SJCRH30 (cell line): ENCODE data around the gene LGALS9C. TPM values are rescaled to one million over a fixed set of nuclear protein-coding genes. Genes with fewer than 3 reads are reported as not detected.
"Not testable (repeated sequence)": the region's sequence is repeated elsewhere in the genome, so short reads cannot be mapped to it uniquely, and the experiment has no call there.

ENCODE experiments used
- DNase-seq, 2 experiments: peaks; one replicate each; pipeline ENCODE4 v3.0.0-alpha.2; 2015 to 2020
- H3K27ac ChIP-seq: fragments of 250-450 bp; sonication (Bioruptor Pico); 2 replicates; pipeline ENCODE4 v1.5.1; 2020; ENCODE audit warnings: mild to moderate bottlenecking, moderate library complexity
- H3K27me3 ChIP-seq: fragments of 250-450 bp; sonication (Bioruptor Pico); 2 replicates; pipeline ENCODE4 v1.5.1; 2020; ENCODE audit warnings: mild to moderate bottlenecking, moderate library complexity
- H3K36me3 ChIP-seq: fragments of 250-450 bp; sonication (Bioruptor Pico); 2 replicates; pipeline ENCODE4 v1.5.1; 2020; ENCODE audit warnings: mild to moderate bottlenecking, moderate library complexity
- H3K4me1 ChIP-seq: fragments of 250-450 bp; sonication (Bioruptor Pico); 2 replicates; pipeline ENCODE4 v1.5.1; 2020; ENCODE audit warnings: mild to moderate bottlenecking, moderate library complexity
- H3K4me3 ChIP-seq: fragments of 250-450 bp; sonication (Bioruptor Pico); 2 replicates; pipeline ENCODE4 v1.5.1; 2020; ENCODE audit warnings: mild to moderate bottlenecking, moderate library complexity
- H3K9me3 ChIP-seq: fragments of 250-450 bp; sonication (Bioruptor Pico); replicated peaks from 2 replicates; pipeline ENCODE4 v1.5.1; 2020; ENCODE audit warnings: mild to moderate bottlenecking, moderate library complexity
- total RNA-seq: library from RNA; depleted of rRNA; stranded (reverse); fragments of >200 nt; shearing (Covaris generic); gene quantifications from 2 replicates; pipeline ENCODE4 v1.2.3, GENCODE V29; 2014; rRNA removed

LGALS9C gene
- total RNA-seq, 1 experiment from 2014 or later = not detected

- not testable (repeated sequence) for H3K4me3 ChIP-seq, H3K9me3 ChIP-seq, H3K27ac ChIP-seq, H3K27me3 ChIP-seq, H3K4me1 ChIP-seq, DNase-seq, H3K36me3 ChIP-seq
Observed at GRCh38 chr17:18542907-18543306, 66.3 kb downstream of the LGALS9C start.

Other genes with a start within 250 kb of the LGALS9C start
- gene FLII, start 218.1 kb upstream of the LGALS9C start, total RNA-seq = 270 and 288 TPM in 2 replicates
- 17.5 and 18.4 TPM in 2 replicates for gene MIEF2, start 216.1 kb upstream of the LGALS9C start, total RNA-seq
- 236 and 239 TPM in 2 replicates for gene TOP3A, start 161.8 kb upstream of the LGALS9C start, total RNA-seq
- 41.5 and 45.7 TPM in 2 replicates for gene SMCR8, start 161.5 kb upstream of the LGALS9C start, total RNA-seq
- 84.6 and 92.6 TPM in 2 replicates for gene SHMT1, start 113.2 kb upstream of the LGALS9C start, total RNA-seq
- gene EVPLL, start 99.0 kb upstream of the LGALS9C start, total RNA-seq = not detected in 2 replicates
- gene TBC1D28, start 167.6 kb downstream of the LGALS9C start, total RNA-seq = 0.16 and 0.38 TPM in 2 replicates
- 28.4 TPM in 2 replicates for gene FOXO3B, start 205.5 kb downstream of the LGALS9C start, total RNA-seq